ENCODE results near the gene OR2V1. TPM values are rescaled to one million over a fixed set of nuclear protein-coding genes. Genes with fewer than 3 reads are reported as not detected.

OR2V1 gene
- total and polyA plus RNA-seq, 2 of the 4 experiments (the other 2 are of a cell fraction): not detected

- H4K5ac ChIP-seq (ENCODE audit: low read depth, low read length): no peak overlapping the region
- no peaks in the 10 kb centered on the region for H3K79me1 ChIP-seq (ENCODE audit: low read depth in 1 of 2, low read length in 2 of 2)
- no peak overlapping the region for H2AFZ ChIP-seq (replicated peaks; ENCODE audit: low read length, poor library complexity)
- H3K4me1 ChIP-seq (ENCODE audit: control insufficient read depth, insufficient read depth, low read length): no peaks in the 10 kb centered on the region
- no peak overlapping the region for H3K4me2 ChIP-seq (ENCODE audit: low read depth, low read length)
- H4K20me1 ChIP-seq (ENCODE audit: insufficient read depth, low read length): no peaks in the 10 kb centered on the region
- no peaks in the 10 kb centered on the region; the same call in 1 of the 2 replicates for H3K9me1 ChIP-seq (ENCODE audit: insufficient read depth, low read length)
- H3K9ac ChIP-seq (ENCODE audit: low read depth, low read length): no peak overlapping the region
- ChIA-PET CTCF (no interaction called here), POLR2A (ENCODE audit: unreplicated experiment) (no interaction called here)
- peaks cover 21% of the 10 kb centered on the region for H3K27me3 ChIP-seq (ENCODE audit: control insufficient read depth, insufficient read depth, low read length)
- H3K56ac ChIP-seq (ENCODE audit: extremely low read depth, insufficient read depth, low read length): no peak overlapping the region
- BruUV-seq (replicated peaks): no TSS peak
- H2BK5ac ChIP-seq (ENCODE audit: low read depth, low read length, poor library complexity, severe bottlenecking): no peak overlapping the region
- no peak overlapping the region for H4K91ac ChIP-seq (ENCODE audit: insufficient read depth, low read depth, low read length)
- no peak overlapping the region for H4K8ac ChIP-seq (ENCODE audit: low read depth in 2 of 2, low read length in 2 of 2)
- no peak overlapping the region for H2AK5ac ChIP-seq (ENCODE audit: low read depth, low read length)
- 83% methylated on average over 1 of the region's 5 CpGs; no CpG with 5 or more reads in 1 of the 2 experiments for WGBS, 2 experiments (ENCODE audit: extremely low coverage in 2 of 2, insufficient read length in 1 of 2)
- no peak overlapping the region for H2BK20ac ChIP-seq (ENCODE audit: low read depth, low read length)
- H3K36me3 ChIP-seq (ENCODE audit: control insufficient read depth, insufficient read depth, low read length): no peaks in the 10 kb centered on the region
- no peak for TF ChIP-seq FOS (IDR thresholded peaks at IDR 0.05; ENCODE audit: low read depth, low read length)
- no peak for TF ChIP-seq MXI1 (IDR thresholded peaks at IDR 0.05; ENCODE audit: borderline replicate concordance, low read depth, low read length)
- no peak for TF ChIP-seq NFE2L2 (IDR thresholded peaks at IDR 0.05; ENCODE audit: low read depth, low read length)
- TF ChIP-seq RAD21 (IDR thresholded peaks at IDR 0.05; ENCODE audit: low read length): no peak
- TF ChIP-seq, protein P1, sequence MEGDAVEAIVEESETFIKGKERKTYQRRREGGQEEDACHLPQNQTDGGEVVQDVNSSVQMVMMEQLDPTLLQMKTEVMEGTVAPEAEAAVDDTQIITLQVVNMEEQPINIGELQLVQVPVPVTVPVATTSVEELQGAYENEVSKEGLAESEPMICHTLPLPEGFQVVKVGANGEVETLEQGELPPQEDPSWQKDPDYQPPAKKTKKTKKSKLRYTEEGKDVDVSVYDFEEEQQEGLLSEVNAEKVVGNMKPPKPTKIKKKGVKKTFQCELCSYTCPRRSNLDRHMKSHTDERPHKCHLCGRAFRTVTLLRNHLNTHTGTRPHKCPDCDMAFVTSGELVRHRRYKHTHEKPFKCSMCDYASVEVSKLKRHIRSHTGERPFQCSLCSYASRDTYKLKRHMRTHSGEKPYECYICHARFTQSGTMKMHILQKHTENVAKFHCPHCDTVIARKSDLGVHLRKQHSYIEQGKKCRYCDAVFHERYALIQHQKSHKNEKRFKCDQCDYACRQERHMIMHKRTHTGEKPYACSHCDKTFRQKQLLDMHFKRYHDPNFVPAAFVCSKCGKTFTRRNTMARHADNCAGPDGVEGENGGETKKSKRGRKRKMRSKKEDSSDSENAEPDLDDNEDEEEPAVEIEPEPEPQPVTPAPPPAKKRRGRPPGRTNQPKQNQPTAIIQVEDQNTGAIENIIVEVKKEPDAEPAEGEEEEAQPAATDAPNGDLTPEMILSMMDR (conservative IDR thresholded peaks at IDR 0.05; ENCODE audit: low read depth, low read length): no peak
- TF ChIP-seq, protein P2, sequence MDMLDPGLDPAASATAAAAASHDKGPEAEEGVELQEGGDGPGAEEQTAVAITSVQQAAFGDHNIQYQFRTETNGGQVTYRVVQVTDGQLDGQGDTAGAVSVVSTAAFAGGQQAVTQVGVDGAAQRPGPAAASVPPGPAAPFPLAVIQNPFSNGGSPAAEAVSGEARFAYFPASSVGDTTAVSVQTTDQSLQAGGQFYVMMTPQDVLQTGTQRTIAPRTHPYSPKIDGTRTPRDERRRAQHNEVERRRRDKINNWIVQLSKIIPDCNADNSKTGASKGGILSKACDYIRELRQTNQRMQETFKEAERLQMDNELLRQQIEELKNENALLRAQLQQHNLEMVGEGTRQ (IDR thresholded peaks at IDR 0.05; ENCODE audit: low read depth, low read length): no peak
- no peak for TF ChIP-seq SMC3 (IDR thresholded peaks at IDR 0.05; ENCODE audit: low read depth, low read length)
- no peak for TF ChIP-seq RCOR1 (IDR thresholded peaks at IDR 0.05; ENCODE audit: insufficient replicate concordance, low read length)
- TF ChIP-seq RFX5 (IDR thresholded peaks at IDR 0.05; ENCODE audit: low read depth, low read length): no peak
- TF ChIP-seq CEBPB (IDR thresholded peaks at IDR 0.05; ENCODE audit: low read depth, low read length): no peak
- TF ChIP-seq MAZ (IDR thresholded peaks at IDR 0.05; ENCODE audit: borderline replicate concordance, low read depth, low read length): no peak
- H3K4me3 ChIP-seq (ENCODE audit: insufficient read depth, low read depth, low read length): no peak overlapping the region
- no peak overlapping the region for H3K27ac ChIP-seq (ENCODE audit: insufficient read depth, low read length)
- dilution Hi-C loops (cut with HindIII; ENCODE audit: low sequenced_read_pairs, unreplicated experiment) (no loop called here), in situ Hi-C loops (cut with MboI; ENCODE audit: low sequenced_read_pairs) (no loop called here), intact Hi-C loops (cut with micrococcal nuclease) (no loop called here)
- H2AK9ac ChIP-seq (replicated peaks; ENCODE audit: low read depth, low read length, poor library complexity): no peak overlapping the region
- ATAC-seq (ENCODE audit: low read depth) (no peak), DNase-seq (no peak)
- H3K14ac ChIP-seq (replicated peaks; ENCODE audit: low read depth, low read length): no peak overlapping the region
- H2BK15ac ChIP-seq (ENCODE audit: low read depth, low read length): no peak overlapping the region
- H2BK120ac ChIP-seq (ENCODE audit: low read depth, low read length): no peak overlapping the region
- no peak overlapping the region for H3K4ac ChIP-seq (ENCODE audit: low read depth, low read length)
- no peaks in the 10 kb centered on the region for H3K9me3 ChIP-seq (ENCODE audit: control insufficient read depth, insufficient read depth, low read length)
- no peak overlapping the region for H3K18ac ChIP-seq (ENCODE audit: low read depth, low read length)
- H3K23ac ChIP-seq (ENCODE audit: low read depth, low read length): no peak overlapping the region
Observed at GRCh38 chr5:181112476-181112875, 18.5 kb downstream of the OR2V1 start.
